ENCODE data around the gene TMEM63A. TPM values are rescaled to one million over a fixed set of nuclear protein-coding genes. Genes with fewer than 3 reads are reported as not detected.

Gene TMEM63A
- total RNA-seq, 1 donor from 2014 or later = 33.5 TPM

DNA sequence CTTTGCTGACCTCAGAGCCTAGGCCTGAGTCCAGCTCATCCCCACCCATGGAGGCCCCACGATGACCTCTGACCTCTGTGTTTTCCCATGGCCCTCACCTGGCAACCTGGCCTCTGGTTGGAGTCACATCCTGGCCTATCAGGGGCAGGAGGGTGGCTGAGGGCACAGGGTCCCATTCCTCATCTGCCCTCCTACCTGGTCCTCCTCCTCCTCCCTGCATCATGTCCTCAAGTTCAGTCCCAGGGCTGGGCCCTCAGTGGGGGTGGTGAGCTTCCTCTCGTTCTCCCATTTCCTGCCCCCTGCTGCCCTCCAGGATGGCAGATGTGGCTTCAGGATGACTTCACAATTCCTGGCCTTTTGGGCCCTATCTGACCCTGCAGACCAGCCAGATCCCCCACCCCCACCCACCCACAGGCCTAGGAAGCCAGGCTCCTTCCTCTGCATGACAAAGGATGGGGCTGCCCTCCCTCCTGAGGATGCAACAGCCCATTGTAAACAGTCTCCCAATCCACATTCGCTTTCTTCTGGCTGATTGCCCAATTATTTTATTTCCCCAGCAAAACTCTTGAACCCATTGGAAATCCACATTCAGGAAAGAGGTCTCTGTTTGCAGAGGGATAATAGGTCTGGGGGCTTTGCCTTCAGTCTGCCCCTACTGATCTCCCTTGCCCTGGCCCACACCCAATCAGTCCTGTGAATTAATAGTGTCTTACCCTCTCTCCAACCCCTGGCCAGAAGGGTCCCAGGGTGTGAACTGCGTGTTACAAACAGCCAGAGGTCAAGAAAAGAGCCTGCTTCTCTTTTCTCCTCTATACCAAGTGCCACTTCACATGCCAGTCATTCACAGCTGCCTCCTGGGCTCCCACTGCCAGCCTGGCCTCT is 17.1 kb upstream of the TMEM63A start:
- Mint-ChIP-seq H3K9me3 (no peaks in the 10 kb centered on the region), H3K36me3 (ENCODE audit: low read depth) (no peaks in the 10 kb centered on the region), H3K27me3 (ENCODE audit: low read depth) (peaks cover 13% of the 10 kb centered on the region), H3K4me3 (ENCODE audit: low read depth) (no peak overlapping the region), H3K4me1 (ENCODE audit: low read depth) (peaks cover 32% of the 10 kb centered on the region), H3K27ac (no peak overlapping the region)
- intact Hi-C loops (cut with micrococcal nuclease) = loop anchor here (5.0 kb wide), 1 partner anchor 87 kb away; the partner anchor contains the start of gene EPHX1
- no peak for DNase-seq (ENCODE audit: low spot score)

DNA sequence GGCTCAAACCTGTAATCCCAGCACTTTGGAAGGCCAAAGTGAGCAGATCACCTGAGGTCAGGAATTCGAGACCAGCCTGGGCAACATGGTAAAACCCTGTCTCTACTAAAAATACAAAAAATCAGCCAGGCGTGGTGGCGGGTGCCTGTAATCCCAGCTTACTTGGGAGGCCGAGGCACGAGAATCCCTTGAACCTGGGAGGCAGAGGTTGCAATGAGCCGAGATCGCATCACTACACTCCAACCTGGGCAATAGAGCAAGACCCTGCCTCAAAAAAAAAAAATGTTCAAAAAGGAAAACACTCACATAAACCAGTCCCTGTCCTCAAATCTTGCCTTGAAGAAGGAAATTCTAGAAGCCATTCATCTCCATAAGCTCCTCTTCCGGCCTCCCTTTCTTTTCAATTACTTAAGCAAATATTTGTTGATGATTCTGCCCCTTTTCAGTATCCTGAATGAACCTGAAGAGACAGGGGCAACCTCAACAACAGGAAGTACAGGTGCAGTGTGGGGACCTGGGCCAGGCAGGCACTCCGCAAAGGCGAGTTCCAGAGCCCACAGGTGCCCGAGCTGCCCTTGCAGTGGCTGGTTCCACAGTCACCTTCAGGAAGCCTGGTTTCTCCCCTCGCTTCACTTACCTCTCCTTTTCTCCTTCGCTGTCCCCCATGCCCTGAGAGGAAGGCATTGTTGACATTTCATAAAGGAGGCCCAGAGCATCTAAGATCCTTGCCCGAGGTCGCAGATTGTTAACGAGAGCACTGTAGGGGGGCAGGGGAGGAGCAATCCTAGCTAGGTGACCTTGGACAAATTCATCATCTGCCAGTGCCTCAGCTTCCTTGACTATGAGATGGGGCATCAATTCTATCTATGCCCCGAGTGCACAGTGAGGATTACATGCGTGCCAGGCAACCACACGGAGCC is 15.7 kb upstream of the TMEM63A start:
- no peak for DNase-seq (ENCODE audit: low spot score)
- intact Hi-C loops (cut with micrococcal nuclease) = loop anchor here (1.0 to 5.0 kb wide), 5 partner anchors 17 to 121 kb away; partner anchors contain the start of genes EPHX1, PYCR2 and SRP9
- H3K27ac Mint-ChIP-seq = peak overlapping the region; percentile 18
- no peaks in the 10 kb centered on the region for H3K36me3 Mint-ChIP-seq (ENCODE audit: low read depth)
- no peaks in the 10 kb centered on the region for H3K9me3 Mint-ChIP-seq
- H3K4me1 Mint-ChIP-seq (ENCODE audit: low read depth) = peaks cover 31% of the 10 kb centered on the region
- H3K4me3 Mint-ChIP-seq (ENCODE audit: low read depth) = peak overlapping the region; percentile 52
- H3K27me3 Mint-ChIP-seq (ENCODE audit: low read depth) = peaks cover 13% of the 10 kb centered on the region

DNA sequence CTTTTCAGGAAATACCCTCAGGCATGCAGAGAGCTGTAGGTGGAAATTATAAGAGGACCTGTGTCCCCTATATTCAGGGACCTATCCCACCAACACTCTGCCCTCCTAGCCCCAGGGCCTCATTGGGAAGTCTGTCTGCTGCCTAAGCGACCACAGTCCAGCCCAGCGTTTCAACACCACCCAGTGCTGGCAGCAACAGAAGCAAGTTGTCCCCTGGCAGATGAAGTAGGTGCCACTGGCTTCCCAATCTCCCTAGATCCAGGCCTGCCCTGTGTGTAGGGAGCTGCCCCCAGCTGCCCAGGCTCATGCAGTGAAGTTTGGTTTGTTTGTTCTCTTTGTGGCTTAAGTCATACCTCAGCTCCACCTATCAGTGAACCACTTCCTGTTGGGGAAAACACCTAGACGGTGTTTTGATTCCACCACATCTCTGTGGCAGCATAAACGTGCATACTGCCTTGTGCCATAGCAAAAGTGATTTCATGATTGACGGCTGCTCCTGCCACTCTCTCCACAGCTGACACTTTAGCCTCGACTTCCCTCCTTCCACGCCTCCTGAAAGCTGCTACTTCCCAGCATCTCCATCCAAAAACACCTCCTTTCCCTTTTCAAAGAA is 14.9 kb upstream of the TMEM63A start:
- no peaks in the 10 kb centered on the region for H3K36me3 Mint-ChIP-seq (ENCODE audit: low read depth)
- H3K4me1 Mint-ChIP-seq (ENCODE audit: low read depth) = peaks cover 31% of the 10 kb centered on the region
- H3K4me3 Mint-ChIP-seq (ENCODE audit: low read depth) = peak overlapping the region; percentile 52
- DNase-seq (ENCODE audit: low spot score) = peak; percentile 75
- no peaks in the 10 kb centered on the region for H3K9me3 Mint-ChIP-seq
- intact Hi-C loops (cut with micrococcal nuclease) = loop anchor here (1.0 to 5.0 kb wide), 5 partner anchors 16 to 120 kb away; partner anchors contain the start of genes EPHX1, PYCR2 and SRP9
- peak overlapping the region; percentile 56 for H3K27ac Mint-ChIP-seq
- H3K27me3 Mint-ChIP-seq (ENCODE audit: low read depth) = peaks cover 13% of the 10 kb centered on the region

DNA sequence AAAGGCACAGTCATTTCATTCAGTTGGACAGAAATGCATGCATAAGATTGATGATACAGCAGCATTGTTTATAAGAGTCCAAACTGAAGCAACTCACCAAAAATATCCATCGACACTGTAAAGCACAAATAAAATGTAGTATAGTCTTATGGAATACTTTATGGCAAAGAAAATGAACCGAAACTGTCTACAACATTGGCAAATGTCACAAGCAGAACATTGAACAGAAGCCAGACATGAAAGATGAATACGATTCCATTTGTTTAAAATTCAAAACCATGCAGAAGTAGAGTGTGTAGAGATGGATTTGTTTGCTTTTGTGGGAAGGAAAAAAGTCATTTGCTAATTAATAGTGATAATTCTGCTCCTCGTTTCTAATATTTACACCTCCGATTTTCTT is 14.3 kb upstream of the TMEM63A start:
- Mint-ChIP-seq H3K4me3 (ENCODE audit: low read depth) (peak overlapping the region; percentile 52), H3K36me3 (ENCODE audit: low read depth) (no peaks in the 10 kb centered on the region), H3K9me3 (no peaks in the 10 kb centered on the region), H3K4me1 (ENCODE audit: low read depth) (peaks cover 31% of the 10 kb centered on the region), H3K27ac (peak overlapping the region; percentile 56), H3K27me3 (ENCODE audit: low read depth) (peaks cover 13% of the 10 kb centered on the region)
- intact Hi-C loops (cut with micrococcal nuclease) = loop anchor here (5.0 kb wide), 1 partner anchor 84 kb away; the partner anchor contains the start of gene EPHX1
- no peak for DNase-seq (ENCODE audit: low spot score)

DNA sequence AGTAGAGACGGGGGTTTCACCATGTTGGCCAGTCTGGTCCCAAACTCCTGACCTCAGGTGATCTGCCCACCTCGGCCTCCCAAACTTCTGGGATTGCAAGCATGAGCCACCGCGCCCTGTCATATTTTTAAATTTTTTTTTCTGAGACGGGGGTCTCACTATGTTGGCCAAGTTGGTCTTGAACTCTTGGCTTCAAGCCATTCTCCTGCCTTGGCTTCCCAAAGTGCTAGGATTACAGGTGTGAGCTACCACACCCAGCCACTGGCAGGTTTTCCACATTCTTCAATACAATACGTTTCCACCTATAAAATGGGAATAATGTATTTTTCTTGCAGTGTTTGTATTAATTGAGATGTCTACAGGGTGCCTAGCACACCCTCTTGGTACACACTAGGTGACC is 10.1 kb upstream of the TMEM63A start:
- intact Hi-C loops (cut with micrococcal nuclease) = no loop called here
- no peaks in the 10 kb centered on the region for H3K36me3 Mint-ChIP-seq (ENCODE audit: low read depth)

DNA sequence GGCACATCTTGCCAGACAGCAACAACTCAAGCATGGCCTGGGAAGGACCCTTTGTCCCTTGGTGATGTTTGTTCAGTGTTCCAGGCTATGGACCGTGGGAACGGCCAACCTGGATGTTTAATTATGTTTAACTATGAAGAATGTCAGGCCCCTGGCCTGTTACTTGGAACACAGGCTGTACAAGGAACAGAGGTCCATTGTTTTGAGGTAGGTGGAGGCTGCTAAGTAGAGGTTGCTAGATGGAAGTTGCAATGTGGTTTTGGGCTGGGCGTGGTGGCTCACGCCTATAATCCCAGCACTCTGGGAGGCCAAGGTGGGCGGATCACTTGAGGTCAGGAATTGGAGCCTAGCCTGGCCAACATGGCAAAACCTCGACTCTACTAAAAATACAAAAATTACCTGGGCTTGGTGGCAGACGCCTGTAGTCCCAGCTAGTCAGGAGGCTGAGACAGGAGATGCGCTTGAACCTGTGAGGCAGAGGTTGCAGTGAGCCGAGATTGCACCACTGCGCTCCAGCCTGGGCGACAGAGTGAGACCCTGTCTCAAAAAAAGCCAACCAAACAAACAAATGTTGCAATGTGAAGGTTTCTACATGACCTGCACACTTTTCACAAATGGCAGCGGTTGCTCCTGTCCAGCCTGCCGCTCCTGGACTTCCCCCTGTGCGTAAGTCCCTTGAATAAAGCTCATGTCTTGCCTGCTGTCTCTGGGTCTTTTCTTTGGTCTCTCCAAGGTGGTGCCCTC is 9.2 kb upstream of the TMEM63A start:
- intact Hi-C loops (cut with micrococcal nuclease) = no loop called here
- H3K4me1 Mint-ChIP-seq (ENCODE audit: low read depth) = peaks cover 8% of the 10 kb centered on the region
- no peak overlapping the region for H3K4me3 Mint-ChIP-seq (ENCODE audit: low read depth)

More for the DNA sequence above, 10.1 kb upstream of the TMEM63A start:
- Mint-ChIP-seq H3K27ac (no peak overlapping the region), H3K27me3 (ENCODE audit: low read depth) (peaks cover 14% of the 10 kb centered on the region), H3K4me3 (ENCODE audit: low read depth) (no peak overlapping the region), H3K4me1 (ENCODE audit: low read depth) (peaks cover 17% of the 10 kb centered on the region), H3K9me3 (no peaks in the 10 kb centered on the region)
- DNase-seq (ENCODE audit: low spot score) = no peak

DNA sequence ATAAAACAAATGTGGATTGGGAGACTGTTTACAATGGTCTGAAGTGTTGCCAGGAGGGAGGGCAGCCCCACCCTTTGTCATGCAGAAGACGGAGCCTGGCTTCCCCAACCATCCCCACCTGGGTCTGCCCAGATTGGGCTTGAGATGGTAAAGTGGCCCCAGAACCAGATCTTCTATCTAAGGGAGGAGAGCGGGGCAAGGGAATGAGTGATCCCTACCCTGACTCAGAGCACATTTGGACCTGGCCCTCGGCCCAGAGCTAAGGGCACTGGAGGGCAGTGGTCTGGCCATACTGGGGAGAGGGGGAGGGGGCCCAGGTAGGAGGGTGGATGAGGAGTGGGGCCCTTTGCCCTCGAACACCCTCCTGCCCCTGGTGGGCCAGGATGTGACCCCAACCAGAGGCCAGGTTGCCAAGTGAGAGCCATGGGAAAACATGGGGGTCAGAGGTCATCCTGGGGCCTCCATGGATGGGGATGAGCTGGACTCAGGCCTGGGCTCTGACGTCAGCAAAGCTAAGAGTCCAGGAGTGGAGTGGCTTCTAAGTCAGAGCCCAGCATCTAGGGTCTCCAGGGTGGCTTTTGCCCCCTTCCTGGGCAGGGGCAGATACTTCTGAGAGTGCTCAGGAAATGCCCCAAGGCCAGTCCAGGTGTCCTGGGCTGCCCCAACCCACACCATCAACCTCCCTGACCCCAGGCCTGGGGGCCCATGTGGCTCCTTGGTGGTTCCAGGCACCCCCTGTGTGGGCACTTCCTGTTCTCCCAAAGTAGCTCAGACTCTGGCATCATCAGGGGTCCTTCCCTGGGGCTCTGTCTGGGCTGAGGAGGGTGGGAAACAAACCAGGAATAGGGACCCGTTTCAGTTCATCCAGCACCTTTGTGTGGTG is 8.4 kb upstream of the TMEM63A start:
- no peaks in the 10 kb centered on the region for H3K9me3 Mint-ChIP-seq
- no peak overlapping the region for H3K4me3 Mint-ChIP-seq (ENCODE audit: low read depth)
- no peak for DNase-seq (ENCODE audit: low spot score)
- H3K27ac Mint-ChIP-seq = no peak overlapping the region
- peaks cover 18% of the 10 kb centered on the region for H3K27me3 Mint-ChIP-seq (ENCODE audit: low read depth)
- intact Hi-C loops (cut with micrococcal nuclease) = no loop called here
- no peaks in the 10 kb centered on the region for H3K36me3 Mint-ChIP-seq (ENCODE audit: low read depth)
- H3K4me1 Mint-ChIP-seq (ENCODE audit: low read depth) = peaks cover 2% of the 10 kb centered on the region

More for the DNA sequence above, 9.2 kb upstream of the TMEM63A start:
- DNase-seq (ENCODE audit: low spot score) = no peak
- no peaks in the 10 kb centered on the region for H3K9me3 Mint-ChIP-seq
- H3K27ac Mint-ChIP-seq = no peak overlapping the region
- no peaks in the 10 kb centered on the region for H3K36me3 Mint-ChIP-seq (ENCODE audit: low read depth)
- H3K27me3 Mint-ChIP-seq (ENCODE audit: low read depth) = peaks cover 16% of the 10 kb centered on the region

DNA sequence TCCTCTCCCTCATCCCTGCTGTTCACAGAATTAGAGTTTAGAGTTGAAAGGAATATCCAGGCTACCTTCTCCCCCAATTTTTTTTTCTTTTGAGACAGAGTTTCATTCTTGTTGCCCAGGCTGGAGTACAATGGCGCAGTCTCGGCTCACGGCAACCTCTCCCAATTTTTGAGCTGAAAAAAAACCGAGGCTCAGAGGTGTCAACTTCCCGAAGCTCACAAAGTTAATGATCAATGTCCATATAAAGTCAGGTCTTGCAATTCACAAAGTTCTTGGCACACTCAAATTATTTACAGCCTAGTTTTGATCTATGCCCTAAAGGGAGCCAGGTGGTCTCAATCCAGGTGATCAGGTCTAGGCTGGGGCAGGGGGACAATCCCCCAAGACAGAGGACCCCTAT is 7.6 kb upstream of the TMEM63A start:
- no peak for DNase-seq (ENCODE audit: low spot score)
- Mint-ChIP-seq H3K27ac (no peak overlapping the region), H3K36me3 (ENCODE audit: low read depth) (no peaks in the 10 kb centered on the region), H3K9me3 (no peaks in the 10 kb centered on the region), H3K4me1 (ENCODE audit: low read depth) (peaks cover 2% of the 10 kb centered on the region), H3K27me3 (ENCODE audit: low read depth) (peaks cover 18% of the 10 kb centered on the region), H3K4me3 (ENCODE audit: low read depth) (no peak overlapping the region)
- intact Hi-C loops (cut with micrococcal nuclease) = no loop called here

DNA sequence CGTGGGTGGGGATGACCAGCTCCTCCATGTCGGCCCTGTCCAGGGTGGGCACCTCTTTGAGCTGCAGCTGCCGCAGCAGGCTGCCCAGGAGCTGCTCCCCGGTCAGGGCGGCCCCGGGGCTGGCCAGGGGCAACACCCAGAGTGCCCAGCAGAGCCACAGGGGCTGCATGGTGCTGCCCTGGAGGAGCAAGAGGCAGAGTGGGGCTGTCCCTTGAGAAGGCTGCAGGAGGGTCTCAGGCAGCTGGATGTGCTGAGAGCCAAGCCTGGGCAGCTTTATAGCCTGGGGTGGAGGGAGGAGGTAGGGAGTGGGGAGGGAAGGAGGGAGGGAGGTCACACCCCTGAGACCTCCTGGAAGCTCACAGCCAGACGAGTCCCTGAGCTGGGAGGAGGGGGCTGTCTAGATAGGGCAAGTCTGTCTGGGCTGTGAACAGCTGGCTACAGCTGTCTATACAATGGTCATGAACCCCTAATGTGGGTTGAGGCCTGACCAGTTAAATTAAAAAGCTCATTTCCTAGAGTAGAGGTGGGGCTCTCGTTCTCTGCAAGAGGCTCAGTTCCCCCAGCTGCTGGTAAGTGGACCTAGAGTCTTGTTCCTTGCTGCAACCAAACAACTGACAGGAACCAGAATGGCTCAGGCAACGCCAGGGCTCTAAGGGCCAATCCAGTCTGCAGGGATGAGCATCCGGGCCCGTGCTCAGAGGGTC is 6.9 kb upstream of the TMEM63A start, which contains the start of gene LEFTY1:
Gene LEFTY1, minus strand, starts transcription at position 249 of the 704 bp plus-strand sequence. Its CDS starts 80 bp downstream, at position 169.
- Mint-ChIP-seq H3K36me3 (ENCODE audit: low read depth) (no peaks in the 10 kb centered on the region), H3K27ac (no peak within 1 kb of the TSS)

DNA sequence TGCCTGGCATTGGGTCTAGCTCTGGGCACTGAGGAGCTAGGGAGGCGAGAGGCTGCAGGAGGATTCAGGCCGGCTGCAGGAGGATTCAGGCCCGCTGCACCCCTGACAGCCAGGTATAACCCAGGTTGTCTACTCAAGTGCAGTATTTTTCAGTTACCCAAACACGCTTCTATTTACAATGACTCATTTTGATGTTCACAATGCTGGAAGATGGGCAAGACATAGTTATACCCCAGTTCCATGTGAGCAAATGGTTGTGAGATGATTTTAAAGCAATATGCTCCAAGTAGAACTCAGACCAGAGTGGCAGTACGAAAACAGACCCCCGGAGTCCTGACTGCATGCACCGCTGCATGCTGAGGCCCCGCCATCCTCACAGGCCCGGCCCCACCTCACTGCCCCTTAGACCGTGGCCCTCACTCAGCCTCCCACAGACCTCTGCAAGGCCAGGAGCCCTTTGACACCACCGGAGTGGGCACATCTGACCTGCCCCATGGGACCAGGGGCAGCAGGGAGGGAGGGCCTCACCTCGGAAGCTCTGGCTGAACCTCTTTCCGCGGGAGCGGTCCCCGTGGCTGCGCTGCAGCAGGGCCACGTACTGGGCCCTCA is 6.2 kb upstream of the TMEM63A start:
- no peak for DNase-seq (ENCODE audit: low spot score)
- peaks cover 17% of the 10 kb centered on the region for H3K27me3 Mint-ChIP-seq (ENCODE audit: low read depth)
- H3K9me3 Mint-ChIP-seq = no peaks in the 10 kb centered on the region
- H3K4me3 Mint-ChIP-seq (ENCODE audit: low read depth) = no peak overlapping the region
- peaks cover 6% of the 10 kb centered on the region for H3K4me1 Mint-ChIP-seq (ENCODE audit: low read depth)
- no peaks in the 10 kb centered on the region for H3K36me3 Mint-ChIP-seq (ENCODE audit: low read depth)
- intact Hi-C loops (cut with micrococcal nuclease) = no loop called here
- H3K27ac Mint-ChIP-seq = no peak overlapping the region

More for the DNA sequence above, 6.9 kb upstream of the TMEM63A start, which contains the start of gene LEFTY1:
- DNase-seq (ENCODE audit: low spot score) = no peak
- Mint-ChIP-seq H3K9me3 (no peaks in the 10 kb centered on the region), H3K27me3 (ENCODE audit: low read depth) (peaks cover 17% of the 10 kb centered on the region), H3K4me1 (ENCODE audit: low read depth) (peaks cover 2% of the 10 kb centered on the region), H3K4me3 (ENCODE audit: low read depth) (no peak within 1 kb of the TSS)
- intact Hi-C loops (cut with micrococcal nuclease) = no loop called here

Data from activated T-helper 2 cell treated with anti-CD3 and anti-CD28 coated beads, Interferon-gamma antibody, Interleukin-2, Interleukin-4, amounts not matched to agents 10 μg/mL and 5 μg/mL and 100 μg/mL, durations not matched to agents 14 hours and 24 hours and 36 hours (primary cell).